Measurements from ENCODE around the gene TAF4B. TPM values are rescaled to one million over a fixed set of nuclear protein-coding genes. Genes with fewer than 3 reads are reported as not detected.

TAF4B gene
- total and polyA plus RNA-seq, 3 donors from 2014 or later = 11.6 to 57.5 (median 55.9) TPM

DNA sequence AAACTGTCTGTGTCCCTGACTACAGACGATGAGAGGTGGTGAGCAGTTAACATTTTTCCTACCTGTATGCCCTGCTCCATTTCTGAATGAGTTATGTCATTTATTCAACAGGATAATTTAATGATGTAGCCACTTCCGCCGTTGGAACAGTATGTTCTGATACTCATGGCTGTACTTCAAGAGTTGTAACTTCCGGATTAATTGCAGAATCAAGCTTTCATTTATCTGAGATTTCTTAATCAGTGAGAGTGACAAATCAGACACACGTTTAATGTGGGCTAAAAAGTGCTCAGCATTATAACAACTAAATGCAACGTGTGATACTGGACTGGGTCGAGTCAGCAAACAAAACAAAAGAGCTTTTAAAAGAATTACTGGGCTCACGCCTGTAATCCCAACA, 214.4 kb downstream of the TAF4B start:
- intact Hi-C loops (cut with DNase I; ENCODE audit: low total_unique reads) = no loop called here
- H3K4me1 ChIP-seq = no peaks in the 10 kb centered on the region
- H3K27ac ChIP-seq = no peak overlapping the region
- no peaks in the 10 kb centered on the region for H3K36me3 ChIP-seq (ENCODE audit: low read depth, missing control alignments)
- TF ChIP-seq, protein P1, sequence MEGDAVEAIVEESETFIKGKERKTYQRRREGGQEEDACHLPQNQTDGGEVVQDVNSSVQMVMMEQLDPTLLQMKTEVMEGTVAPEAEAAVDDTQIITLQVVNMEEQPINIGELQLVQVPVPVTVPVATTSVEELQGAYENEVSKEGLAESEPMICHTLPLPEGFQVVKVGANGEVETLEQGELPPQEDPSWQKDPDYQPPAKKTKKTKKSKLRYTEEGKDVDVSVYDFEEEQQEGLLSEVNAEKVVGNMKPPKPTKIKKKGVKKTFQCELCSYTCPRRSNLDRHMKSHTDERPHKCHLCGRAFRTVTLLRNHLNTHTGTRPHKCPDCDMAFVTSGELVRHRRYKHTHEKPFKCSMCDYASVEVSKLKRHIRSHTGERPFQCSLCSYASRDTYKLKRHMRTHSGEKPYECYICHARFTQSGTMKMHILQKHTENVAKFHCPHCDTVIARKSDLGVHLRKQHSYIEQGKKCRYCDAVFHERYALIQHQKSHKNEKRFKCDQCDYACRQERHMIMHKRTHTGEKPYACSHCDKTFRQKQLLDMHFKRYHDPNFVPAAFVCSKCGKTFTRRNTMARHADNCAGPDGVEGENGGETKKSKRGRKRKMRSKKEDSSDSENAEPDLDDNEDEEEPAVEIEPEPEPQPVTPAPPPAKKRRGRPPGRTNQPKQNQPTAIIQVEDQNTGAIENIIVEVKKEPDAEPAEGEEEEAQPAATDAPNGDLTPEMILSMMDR (IDR thresholded peaks at IDR 0.05) = no peak
- no peak for TF ChIP-seq POLR2A (IDR thresholded peaks at IDR 0.05)
- DNase-seq = no peak
- no peaks in the 10 kb centered on the region for H3K27me3 ChIP-seq
- no peaks in the 10 kb centered on the region for H3K9me3 ChIP-seq
- 53 to 57% methylated on average over 8 of the region's 8 CpGs for WGBS, 2 donors
- H3K4me3 ChIP-seq = no peak overlapping the region

Small RNA genes lying within 50 kb of the gene (small RNA-seq; reads per million reads assigned to genes)
- gene RNU6-1289P = 0 reads per million in 2 donors

Other genes starting within 250 kb of the TAF4B start
- gene SS18, start 135.8 kb upstream of the TAF4B start, total RNA-seq = 100 to 1,000 TPM; 198 to 242 TPM
- 81.9 TPM for gene SS18, start 135.8 kb upstream of the TAF4B start, polyA plus RNA-seq (ENCODE audit: insufficient read depth, low read depth, low replicate concordance)
- gene PSMA8, start 92.6 kb upstream of the TAF4B start, total RNA-seq = 10 to 100 TPM; 13.1 to 20.1 TPM
- gene PSMA8, start 92.6 kb upstream of the TAF4B start, polyA plus RNA-seq (ENCODE audit: insufficient read depth, low read depth, low replicate concordance) = 36.1 TPM

Measured in testis (tissue), 3 donors.